ENCODE measurements around the gene CDH18.

The CDH18 gene

GRCh38 chr5:19584131-19584530 lies 403.9 kb downstream of the CDH18 start:
- no peak for DNase-seq
- no peak for ATAC-seq

DNA sequence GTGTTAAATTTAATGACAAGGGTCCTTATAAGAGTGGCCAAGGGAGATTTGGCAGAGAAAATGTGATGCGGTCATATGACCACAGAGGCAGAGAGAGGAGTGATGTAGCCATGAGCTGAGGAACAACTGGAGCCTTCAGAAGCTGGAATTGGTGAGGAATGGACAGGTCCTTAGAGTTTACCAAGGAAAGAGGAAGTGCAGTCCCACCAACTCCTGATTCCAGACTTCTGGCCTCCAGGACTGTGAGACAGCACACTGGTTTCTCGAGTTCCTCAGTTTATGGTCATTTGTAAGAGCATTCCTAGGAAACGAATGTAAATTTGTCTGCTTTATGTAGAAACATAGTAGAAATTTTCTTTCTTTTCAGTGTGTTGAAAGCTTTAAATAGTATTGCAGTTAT lies 410.1 kb downstream of the CDH18 start:
- no peak for DNase-seq
- no peak for ATAC-seq

DNA sequence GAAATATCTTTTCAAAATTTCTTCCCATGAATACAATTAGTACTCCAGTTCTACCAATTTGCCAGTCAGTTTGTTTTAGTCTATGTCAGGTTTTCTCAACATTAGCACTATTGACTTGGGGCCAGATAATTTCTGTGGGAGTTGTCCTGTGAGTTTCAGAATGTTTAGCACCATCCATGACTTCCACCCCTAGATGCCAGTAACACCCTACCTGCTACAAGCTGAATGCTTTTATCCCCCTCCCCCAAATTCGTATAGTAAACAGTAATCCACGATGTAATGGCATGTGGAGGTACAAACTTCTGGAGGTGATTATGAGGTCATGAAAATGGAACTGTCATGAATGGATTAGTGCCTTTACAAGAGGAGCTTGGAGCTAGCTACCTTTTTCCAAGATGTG lies 420.0 kb downstream of the CDH18 start:
- DNase-seq, result no peak
- no peak for ATAC-seq

- DNase-seq (no peak), ATAC-seq (no peak)
These were observed 422.5 kb downstream of the CDH18 start for GRCh38 chr5:19565466-19565865.

DNA sequence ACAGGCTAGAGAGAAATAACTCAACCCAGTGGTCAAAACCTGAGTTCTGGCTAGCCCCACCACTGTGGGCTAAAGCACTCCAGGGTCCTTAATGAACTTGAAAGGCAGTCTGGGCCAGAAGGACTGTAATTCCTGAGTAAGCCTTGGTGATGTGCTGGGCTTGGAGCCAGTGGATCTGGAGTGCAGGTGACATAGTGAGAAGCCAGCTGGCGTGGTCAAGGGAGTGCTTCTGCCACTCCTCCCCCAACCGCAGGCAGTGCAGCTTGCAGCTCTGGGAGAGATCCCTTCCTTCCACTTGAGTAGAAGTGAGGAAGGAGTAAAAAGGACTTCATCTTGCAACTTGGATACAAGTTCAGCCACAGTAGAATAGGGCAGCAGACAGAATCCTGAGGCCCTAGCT lies 424.0 kb downstream of the CDH18 start:
- ATAC-seq, result peak; percentile 9
- DNase-seq, result no peak

- ATAC-seq (no peak), DNase-seq (no peak)
These were observed 432.1 kb downstream of the CDH18 start for GRCh38 chr5:19555876-19556275.

GRCh38 chr5:19555436-19555835 lies 432.6 kb downstream of the CDH18 start:
- no peak for ATAC-seq
- DNase-seq, result no peak

DNA sequence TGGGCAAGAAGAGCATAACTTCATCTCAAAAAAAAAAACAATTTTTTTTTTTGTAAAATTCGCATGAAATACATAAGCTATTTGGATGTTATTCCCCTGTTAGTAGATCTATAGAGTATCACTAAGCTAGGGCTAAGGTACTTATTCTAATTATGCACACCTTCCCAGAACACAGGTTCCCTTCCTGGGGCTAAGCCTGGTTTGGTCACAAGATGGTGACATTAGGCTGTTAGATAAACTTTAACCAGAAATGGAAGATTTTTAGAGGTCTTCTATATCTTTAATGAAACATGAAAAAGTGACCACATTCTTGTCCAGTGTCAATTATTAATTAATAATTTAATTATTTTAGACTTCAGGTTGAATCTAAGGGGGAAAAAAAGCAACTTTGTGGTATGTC lies 433.5 kb downstream of the CDH18 start:
- ATAC-seq (no peak), DNase-seq (no peak)

DNA sequence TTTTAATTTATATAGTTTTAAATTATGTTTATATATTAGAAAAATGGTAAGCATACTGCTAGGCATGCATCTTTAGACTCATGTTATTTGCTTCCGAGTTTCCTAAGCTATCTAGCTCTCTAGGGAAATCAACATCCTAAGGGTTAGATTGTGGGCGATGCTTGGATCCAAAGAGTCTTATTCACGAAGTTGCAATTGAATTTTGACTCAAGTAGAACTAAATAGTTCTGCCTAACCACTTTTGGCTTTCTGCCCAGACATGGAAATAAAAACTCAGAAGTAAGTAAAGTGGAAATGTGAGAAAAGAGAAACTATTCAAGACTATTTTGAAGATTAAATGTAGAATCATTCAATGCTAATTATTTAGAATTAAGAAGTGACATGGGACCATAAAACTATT lies 440.4 kb downstream of the CDH18 start:
- ATAC-seq (no peak), DNase-seq (no peak)

DNA sequence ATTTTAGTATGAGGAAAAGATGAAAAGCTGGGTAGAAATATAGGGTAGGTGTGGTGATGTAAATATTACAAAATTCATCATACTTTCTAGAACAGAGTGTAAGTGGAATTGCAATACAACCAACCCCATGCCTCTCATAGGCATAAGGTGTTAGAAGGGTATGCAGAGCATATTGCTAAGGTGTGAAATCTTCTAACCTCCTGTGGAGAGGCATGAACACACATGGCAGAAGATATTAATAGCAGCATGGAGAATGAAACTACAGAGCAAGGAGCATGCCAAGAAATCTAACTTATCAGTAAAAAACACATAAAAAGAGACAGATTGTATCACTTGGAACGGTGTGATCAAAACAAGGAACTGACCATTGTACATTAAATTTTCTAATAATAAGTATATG lies 441.5 kb downstream of the CDH18 start:
- ATAC-seq (no peak), DNase-seq (no peak)

DNA sequence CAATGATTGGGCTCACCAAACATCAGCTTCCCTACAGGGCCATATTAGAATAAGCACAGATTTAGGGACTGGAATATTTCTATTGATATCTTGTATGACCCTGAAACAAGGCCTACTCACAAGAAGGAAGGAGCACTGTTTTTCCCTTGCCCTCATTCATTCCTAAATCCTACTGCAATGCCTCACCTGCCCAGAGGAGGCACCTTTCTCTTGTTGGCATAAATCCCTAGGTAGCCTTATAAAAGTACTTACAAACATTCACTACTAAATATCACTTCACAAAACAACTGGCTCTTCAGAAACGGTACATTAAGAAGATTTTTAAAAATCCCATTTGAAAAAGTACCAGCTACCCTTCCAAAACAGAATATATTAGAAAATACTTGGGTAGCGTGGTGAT lies 449.4 kb downstream of the CDH18 start:
- no peak for ATAC-seq
- no peak for DNase-seq

GRCh38 chr5:19536387-19536786 lies 451.6 kb downstream of the CDH18 start:
- DNase-seq, result no peak
- ATAC-seq, result no peak

GRCh38 chr5:19534751-19535150 lies 453.2 kb downstream of the CDH18 start:
- ATAC-seq, result no peak
- DNase-seq, result no peak

DNA sequence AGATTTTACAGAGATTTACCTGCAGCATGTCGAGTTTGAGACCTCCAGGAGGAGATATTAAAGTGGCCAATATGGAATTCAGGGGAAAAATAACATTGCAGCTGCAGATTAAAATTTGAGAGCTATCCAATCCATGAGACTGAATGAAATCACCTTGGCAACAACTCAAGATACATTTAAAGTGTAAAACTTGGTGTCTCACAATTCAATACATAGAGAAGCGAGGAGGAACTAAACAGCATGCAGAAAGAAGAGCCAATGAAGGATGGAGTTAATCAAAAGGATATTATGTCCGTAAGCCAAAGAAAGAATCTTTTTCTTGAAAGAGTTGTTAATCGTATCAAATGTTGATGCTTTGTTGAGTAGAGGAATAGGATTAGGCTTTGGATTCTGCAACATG lies 455.1 kb downstream of the CDH18 start:
- ATAC-seq, result no peak
- DNase-seq, result no peak

DNA sequence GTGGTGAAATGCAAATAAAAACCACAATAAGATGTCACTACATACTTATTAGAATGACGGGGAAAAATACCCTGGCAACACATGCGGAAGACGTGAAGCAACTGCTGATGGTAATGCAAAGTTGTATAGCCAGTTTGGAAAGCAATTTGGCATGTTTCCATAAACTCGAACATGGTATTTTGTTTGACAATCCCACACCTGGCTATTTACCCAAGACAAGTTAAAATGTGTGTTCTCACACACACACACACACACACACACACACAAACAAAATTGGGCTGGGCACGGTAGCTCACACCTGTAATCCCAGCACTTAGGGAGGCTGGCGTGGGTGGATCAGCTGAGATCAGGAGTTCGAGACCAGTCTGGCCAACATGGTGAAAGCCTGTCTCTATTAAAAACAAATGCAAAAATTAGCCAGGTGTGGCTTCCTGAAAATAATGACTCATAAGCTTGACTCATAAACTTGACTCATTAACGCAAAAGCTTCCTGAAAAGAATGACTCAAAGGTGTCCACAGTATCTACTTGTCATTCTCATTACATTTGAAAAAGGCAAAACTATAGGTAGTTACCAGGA lies 456.5 kb downstream of the CDH18 start:
- DNase-seq (no peak), ATAC-seq (peak; percentile 43)

- no peak for DNase-seq
- no peak for ATAC-seq
These were observed 468.6 kb downstream of the CDH18 start for GRCh38 chr5:19519448-19519847.

DNA sequence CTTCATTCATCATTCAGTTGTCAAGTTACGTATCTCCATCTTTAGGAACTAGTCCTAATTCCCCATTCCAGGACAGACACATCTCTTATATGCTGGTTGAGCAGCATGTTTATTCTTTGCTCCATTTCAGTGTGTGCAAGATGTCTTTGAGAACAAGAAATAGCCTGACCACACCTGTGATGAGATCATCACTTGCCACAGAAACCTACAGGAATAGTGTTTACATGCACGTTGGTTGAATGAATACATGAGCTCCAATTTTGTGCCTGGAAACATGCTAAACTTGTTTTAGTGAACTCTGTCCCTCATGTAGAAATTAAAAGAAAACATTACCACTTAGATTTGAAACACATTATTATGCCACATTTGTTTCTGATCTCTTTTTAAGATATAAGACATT lies 489.1 kb downstream of the CDH18 start:
- no peak for DNase-seq
- no peak for ATAC-seq

DNA sequence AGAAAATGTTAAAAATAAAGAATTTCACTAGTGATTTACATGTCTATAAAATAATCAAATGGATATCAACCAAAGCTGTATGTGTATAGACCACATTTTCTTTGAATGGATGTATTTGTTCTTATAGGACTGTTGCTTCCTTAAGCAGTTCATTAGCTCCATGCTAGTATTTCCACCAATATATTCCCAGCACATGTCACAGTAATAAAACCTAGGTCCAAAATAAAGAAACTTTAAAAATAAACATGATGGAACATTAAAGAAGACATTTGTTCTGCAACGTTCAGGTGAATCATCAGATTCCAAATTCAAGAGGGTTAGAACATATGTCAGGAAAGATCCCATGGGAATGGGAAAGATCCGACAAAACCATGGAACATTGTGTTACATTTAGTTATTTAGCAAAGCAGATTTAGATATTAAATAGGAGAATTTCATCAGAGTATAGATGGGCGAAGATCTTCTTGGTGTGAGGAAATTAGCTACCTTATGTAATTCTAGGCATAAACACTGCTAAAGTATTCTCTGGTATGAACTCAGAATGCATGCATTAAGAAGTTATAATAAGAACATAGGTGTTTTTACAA lies 490.7 kb downstream of the CDH18 start:
- ATAC-seq (no peak), DNase-seq (no peak)

GRCh38 chr5:19496056-19496455 lies 491.9 kb downstream of the CDH18 start:
- ATAC-seq (no peak), DNase-seq (no peak)

DNA sequence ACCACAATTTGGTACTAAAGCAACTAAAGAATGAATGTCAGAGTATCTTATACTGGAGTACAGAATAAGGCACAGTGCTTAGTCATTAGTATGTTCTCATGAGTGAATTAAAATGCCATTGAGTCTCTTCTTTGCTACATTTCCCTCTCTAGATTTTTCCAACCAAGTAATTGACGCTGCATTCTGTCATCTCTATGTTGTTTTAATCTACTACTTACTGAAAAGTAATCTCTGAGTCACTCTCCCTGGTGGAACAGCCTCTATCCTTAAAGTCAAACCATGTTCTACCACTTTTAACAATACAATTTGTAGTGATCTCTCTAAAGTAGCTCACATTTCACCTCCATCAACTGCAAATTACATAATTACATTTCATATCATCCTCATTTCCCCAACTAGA lies 495.1 kb downstream of the CDH18 start:
- ATAC-seq (no peak), DNase-seq (no peak)

DNA sequence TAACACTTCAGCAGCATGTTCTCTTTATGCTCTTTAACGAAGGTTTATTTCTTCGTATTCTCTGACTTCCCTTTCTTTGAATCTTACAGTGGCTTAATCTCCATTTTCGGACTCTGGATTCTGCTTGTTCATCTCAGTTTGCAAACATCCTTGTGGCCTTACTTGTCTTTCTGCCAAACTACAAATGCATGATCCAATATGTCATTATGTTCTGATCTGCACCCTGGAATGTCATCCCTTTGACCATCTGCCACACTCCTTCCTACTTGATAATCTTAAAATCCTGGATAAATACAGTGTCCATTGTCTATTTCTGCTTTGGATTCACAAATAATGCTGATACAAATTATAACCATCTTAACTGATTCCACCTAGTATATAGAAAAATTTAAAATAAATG lies 499.2 kb downstream of the CDH18 start:
- ATAC-seq, result no peak
- DNase-seq, result no peak

- ATAC-seq (no peak), DNase-seq (no peak)
These were observed 500.5 kb downstream of the CDH18 start for GRCh38 chr5:19487480-19487879.

DNA sequence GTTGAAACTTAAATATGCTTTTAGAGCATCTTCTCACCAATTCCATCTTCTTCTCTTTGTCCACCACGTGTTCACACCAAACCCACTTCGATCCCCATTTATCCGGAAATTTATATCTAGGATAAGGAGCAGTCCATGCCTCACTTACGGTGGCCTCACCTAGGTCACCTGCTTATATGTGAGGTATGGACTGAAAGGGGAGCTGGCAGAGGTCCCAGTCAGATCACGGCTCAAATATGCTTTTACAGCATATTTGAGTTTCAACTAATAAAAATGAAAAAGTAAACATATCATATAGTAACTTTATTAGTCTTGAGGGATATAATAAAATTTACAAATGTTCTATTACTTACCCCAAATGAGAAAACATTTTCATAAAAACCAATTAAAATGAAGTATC lies 508.4 kb downstream of the CDH18 start:
- DNase-seq, result no peak

GRCh38 chr5:19462019-19462418 lies 526.0 kb downstream of the CDH18 start:
- ATAC-seq (no peak), DNase-seq (no peak)

More for the DNA sequence above, 508.4 kb downstream of the CDH18 start:
- ATAC-seq, result no peak

DNA sequence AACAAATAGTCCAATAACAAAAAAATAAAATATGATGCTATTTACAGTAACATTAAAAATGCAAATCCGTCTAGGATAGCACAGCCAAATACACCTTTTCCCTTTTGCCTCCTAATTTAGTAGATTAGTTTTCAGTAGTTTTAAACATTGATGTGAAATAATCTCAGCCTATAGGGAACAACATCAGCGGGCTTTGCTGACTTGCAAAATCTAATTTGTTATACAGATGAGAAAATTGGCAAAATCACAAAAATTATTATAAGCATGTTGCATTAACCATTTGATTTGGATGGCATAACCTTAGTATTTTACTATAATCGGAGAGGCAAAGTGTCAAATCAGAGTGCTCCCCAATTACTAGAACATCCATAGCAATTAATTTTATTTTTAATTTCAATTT lies 563.5 kb downstream of the CDH18 start:
- DNase-seq (no peak), ATAC-seq (no peak)
